Breast epithelium (tissue), 3 donors: ENCODE results near the gene GSTO2.

Experiments used
- POLR2AphosphoS5 ChIP-seq, 3 donors: sonication (generic); formaldehyde crosslinking; IDR thresholded peaks; one replicate each; pipeline ENCODE4 v1.6.1; 2017; ENCODE audit warnings: antibody characterized with exemption in 3 of 3
- TF ChIP-seq, protein P1 (sequence below), 3 donors: fragments of 450-650 bp; IDR thresholded peaks; one replicate each; pipeline ENCODE4 v1.5.1; 2016 to 2017; ENCODE audit warnings: antibody characterized with exemption in 3 of 3, mild to moderate bottlenecking in 3 of 3, moderate library complexity in 3 of 3

DNA sequence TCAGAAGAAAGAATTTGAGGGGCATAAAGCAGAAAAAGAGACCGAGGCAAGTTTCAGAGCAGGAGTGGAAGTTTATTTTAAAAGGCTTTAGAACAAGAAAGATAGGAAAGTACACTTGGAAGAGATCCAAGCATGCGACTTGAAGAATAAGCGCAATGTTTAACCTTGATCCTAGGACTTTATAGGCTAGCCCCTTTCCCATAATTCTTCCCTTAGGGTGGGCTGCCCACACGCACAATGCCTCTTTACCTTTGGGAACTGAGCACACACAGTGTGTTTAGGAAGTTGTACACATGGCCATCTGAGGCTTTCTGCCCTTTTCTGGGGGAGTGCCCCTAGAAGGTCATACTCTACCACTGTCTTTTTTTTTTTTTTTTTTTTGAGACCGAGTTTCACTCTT is 25.5 kb upstream of the GSTO2 start:
- TF ChIP-seq, protein P1, sequence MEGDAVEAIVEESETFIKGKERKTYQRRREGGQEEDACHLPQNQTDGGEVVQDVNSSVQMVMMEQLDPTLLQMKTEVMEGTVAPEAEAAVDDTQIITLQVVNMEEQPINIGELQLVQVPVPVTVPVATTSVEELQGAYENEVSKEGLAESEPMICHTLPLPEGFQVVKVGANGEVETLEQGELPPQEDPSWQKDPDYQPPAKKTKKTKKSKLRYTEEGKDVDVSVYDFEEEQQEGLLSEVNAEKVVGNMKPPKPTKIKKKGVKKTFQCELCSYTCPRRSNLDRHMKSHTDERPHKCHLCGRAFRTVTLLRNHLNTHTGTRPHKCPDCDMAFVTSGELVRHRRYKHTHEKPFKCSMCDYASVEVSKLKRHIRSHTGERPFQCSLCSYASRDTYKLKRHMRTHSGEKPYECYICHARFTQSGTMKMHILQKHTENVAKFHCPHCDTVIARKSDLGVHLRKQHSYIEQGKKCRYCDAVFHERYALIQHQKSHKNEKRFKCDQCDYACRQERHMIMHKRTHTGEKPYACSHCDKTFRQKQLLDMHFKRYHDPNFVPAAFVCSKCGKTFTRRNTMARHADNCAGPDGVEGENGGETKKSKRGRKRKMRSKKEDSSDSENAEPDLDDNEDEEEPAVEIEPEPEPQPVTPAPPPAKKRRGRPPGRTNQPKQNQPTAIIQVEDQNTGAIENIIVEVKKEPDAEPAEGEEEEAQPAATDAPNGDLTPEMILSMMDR (IDR thresholded peaks at IDR 0.05): no peak
- no peak for TF ChIP-seq POLR2AphosphoS5 (IDR thresholded peaks at IDR 0.05)
